HCT116 (cell line): ENCODE measurements around the gene KCNJ16. TPM values are rescaled to one million over a fixed set of nuclear protein-coding genes. Genes with fewer than 3 reads are reported as not detected.

Experiments used
- ATAC-seq: fragments of 200-7000 bp; cut with Tn5 transposase; 2 replicates; pipeline ENCODE4 v1.9.1; 2020; ENCODE audit warnings: mild to moderate bottlenecking, moderate library complexity
- BruUV-seq: library from RNA; stranded (reverse); fragments of 400-500 nt; replicated peaks from 2 replicates; lab custom pipeline; 2021; lab: Mats Ljungman, UMichigan
- CTCF ChIA-PET: fragments of 300-600 bp; sonication (Branson Sonifier 250); formaldehyde crosslinking; loops from one replicate; lab custom pipeline; 2021; ENCODE audit warnings: antibody characterized with exemption; lab: Charles Lee
- POLR2A ChIA-PET: fragments of 300-600, 350-600 bp; sonication (Branson Sonifier 250); formaldehyde crosslinking; loops from one replicate; lab custom pipeline; 2021; ENCODE audit warnings: antibody characterized with exemption; lab: Charles Lee
- RAD21 ChIA-PET, 2 experiments: fragments of 300-600 bp; sonication (Branson Sonifier 250); formaldehyde crosslinking; loops; one replicate each; lab custom pipeline; 2023; ENCODE audit warnings: low total read pairs in 2 of 2; ENCODE audit not compliant: uncharacterized antibody in 2 of 2, unreplicated experiment in 2 of 2, low non-redundant PET in 1 of 2; lab: Charles Lee
- DNase-seq: peaks from one replicate; pipeline ENCODE4 v3.0.0-alpha.2; 2010; ENCODE audit warnings: low read depth, low spot score
- H2AFZ ChIP-seq: fragments of 200-600 bp; shearing (Covaris generic), sonication (generic); 2 replicates; pipeline ENCODE4 v1.6.1; 2017; ENCODE audit warnings: low read depth, mixed run types, mixed read lengths, antibody characterized with exemption, low read length; ENCODE audit not compliant: poor library complexity, severe bottlenecking
- H3K27ac ChIP-seq: 2 replicates; pipeline ENCODE4 v1.5.1; 2012; ENCODE audit warnings: low read depth, low read length
- H3K27me3 ChIP-seq: fragments of 200-600 bp; sonication (generic); 2 replicates; pipeline ENCODE4 v1.6.1; 2016; ENCODE audit warnings: mixed run types, low read length, mixed read lengths; ENCODE audit not compliant: insufficient read depth
- H3K36me3 ChIP-seq, 2 experiments: fragments of 200-500 bp in 1 of 2; fragments of 200-600 bp in 1 of 2; sonication (Bioruptor generic) in 1 of 2; sonication (generic) in 1 of 2; 2 replicates each; pipeline versions ENCODE4 v1.5.1 to v1.6.1; 2014 to 2016; ENCODE audit warnings: low read length in 2 of 2, inconsistent platforms in 1 of 2, mixed read lengths in 1 of 2, mixed run types in 1 of 2; ENCODE audit not compliant: insufficient read depth in 2 of 2, control insufficient read depth in 1 of 2
- H3K4me1 ChIP-seq, 2 experiments: fragments of 200-600 bp in 1 of 2; sonication (generic) in 1 of 2; 2 replicates each; pipeline versions ENCODE4 v1.5.1 to v1.6.1; 2012 to 2017; ENCODE audit warnings: low read length in 2 of 2, inconsistent platforms in 1 of 2, mild to moderate bottlenecking in 1 of 2, mixed read lengths in 1 of 2, mixed run types in 1 of 2, moderate library complexity in 1 of 2; ENCODE audit not compliant: insufficient read depth in 2 of 2, control insufficient read depth in 1 of 2
- H3K4me2 ChIP-seq: fragments of 200-600 bp; sonication (generic); 2 replicates; pipeline ENCODE4 v1.6.1; 2017; ENCODE audit warnings: mixed run types, low read length, mixed read lengths
- H3K4me3 ChIP-seq, 2 experiments: fragments of 200-600 bp in 1 of 2; sonication (generic) in 1 of 2; replicated peaks in 1 of 2; 2 replicates each; pipeline ENCODE4 v1.5.1; 2011 to 2016; ENCODE audit warnings: low read length in 2 of 2, control low read depth in 1 of 2, low read depth in 1 of 2, mild to moderate bottlenecking in 1 of 2, mixed read lengths in 1 of 2, mixed run types in 1 of 2
- H3K79me2 ChIP-seq: fragments of 200-600 bp; sonication (generic); 2 replicates; pipeline ENCODE4 v1.6.1; 2017; ENCODE audit warnings: mild to moderate bottlenecking, mixed run types, low read length, moderate library complexity, mixed read lengths; ENCODE audit not compliant: insufficient read depth
- H3K9ac ChIP-seq: fragments of 200-600 bp; sonication (generic); 2 replicates; pipeline ENCODE4 v1.6.1; 2016; ENCODE audit warnings: low read length, mixed read lengths
- H3K9me2 ChIP-seq: fragments of 200-600 bp; sonication (generic), shearing (Covaris generic); 2 replicates; pipeline ENCODE4 v1.6.1; 2017; ENCODE audit warnings: mixed run types, mild to moderate bottlenecking, moderate library complexity; ENCODE audit not compliant: insufficient read depth
- H3K9me3 ChIP-seq, 2 experiments: fragments of 200-500 bp in 1 of 2; fragments of 200-600 bp in 1 of 2; sonication (Bioruptor generic) in 1 of 2; sonication (generic) in 1 of 2; 2 replicates each; pipeline ENCODE4 v1.6.1; 2014 to 2017; ENCODE audit warnings: low read length in 2 of 2, mixed read lengths in 2 of 2, inconsistent platforms in 1 of 2, low read depth in 1 of 2, mild to moderate bottlenecking in 1 of 2, mixed run types in 1 of 2, moderate library complexity in 1 of 2; ENCODE audit not compliant: control insufficient read depth in 1 of 2, insufficient read depth in 1 of 2
- H4K20me1 ChIP-seq: fragments of 200-600 bp; sonication (generic), shearing (Covaris generic); 2 replicates; pipeline ENCODE4 v1.6.1; 2017; ENCODE audit warnings: mixed run types, mild to moderate bottlenecking, moderate library complexity; ENCODE audit not compliant: insufficient read depth
- CBX3 ChIP-seq: IDR thresholded peaks from 2 replicates; pipeline ENCODE4 v1.6.1; 2012; ENCODE audit warnings: low read depth
- CEBPB ChIP-seq: IDR thresholded peaks from 2 replicates; pipeline ENCODE4 v1.6.1; 2012; ENCODE audit warnings: low read depth
- ELF1 ChIP-seq: IDR thresholded peaks from 2 replicates; pipeline ENCODE4 v1.6.1; 2012; ENCODE audit warnings: low read depth, borderline replicate concordance
- FOSL1 ChIP-seq: IDR thresholded peaks from 2 replicates; pipeline ENCODE4 v1.6.1; 2012; ENCODE audit warnings: low read depth
- MAX ChIP-seq: IDR thresholded peaks from 2 replicates; pipeline ENCODE4 v1.6.1; 2012
- POLR2A ChIP-seq: IDR thresholded peaks from 2 replicates; pipeline ENCODE4 v1.7.0; 2011; ENCODE audit warnings: borderline replicate concordance; ENCODE audit not compliant: insufficient read depth, insufficient read length; ENCODE audit errors: extremely low read depth
- SIN3A ChIP-seq: IDR thresholded peaks from 2 replicates; pipeline ENCODE4 v1.6.1; 2012; ENCODE audit warnings: low read depth
- SRF ChIP-seq: IDR thresholded peaks from 2 replicates; pipeline ENCODE4 v1.6.1; 2012; ENCODE audit warnings: low read depth
- intact Hi-C: fragments of 100-400 bp; cut with micrococcal nuclease; formaldehyde crosslinking; loops from 2 replicates; pipeline ENCODE4 v1.10.0; 2022
- total RNA-seq: library from RNA; stranded (reverse); gene quantifications from one replicate; pipeline ENCODE4 v1.2.1, GENCODE V29; 2021; ENCODE audit not compliant: unreplicated experiment
- TF ChIP-seq, protein P1 (sequence below): IDR thresholded peaks from 2 replicates; pipeline ENCODE4 v1.6.1; 2011; ENCODE audit warnings: mild to moderate bottlenecking, low read length, moderate library complexity; ENCODE audit not compliant: insufficient replicate concordance; ENCODE audit errors: extremely low read depth
- TF ChIP-seq, protein P2 (sequence below): IDR thresholded peaks from 2 replicates; pipeline ENCODE4 v1.6.1; 2012; ENCODE audit warnings: low read depth

KCNJ16 gene
- total RNA-seq, 1 experiment from 2014 or later = not detected

GRCh38 chr17:70181376-70181775 lies 106.4 kb downstream of the KCNJ16 start:
- Histone ChIP-seq H3K4me3 (no peak overlapping the region), H3K36me3 (no peaks in the 10 kb centered on the region; a peak in 1 of 4 replicates), H3K27ac (no peak overlapping the region), H3K4me1 (no peaks in the 10 kb centered on the region), H3K79me2 (no peaks in the 10 kb centered on the region), H3K9ac (no peak overlapping the region), H3K4me2 (no peak overlapping the region), H4K20me1 (no peaks in the 10 kb centered on the region), H3K9me3 (peaks cover 9 to 11% of the 10 kb centered on the region in 2 experiments; a peak in 2 of 4 replicates), H3K9me2 (no peaks in the 10 kb centered on the region), H2AFZ (no peak overlapping the region), H3K27me3 (no peaks in the 10 kb centered on the region)
- RAD21 ChIA-PET = no interaction called here
- POLR2A ChIA-PET = no interaction called here
- CTCF ChIA-PET = no interaction called here
- ATAC-seq (no peak), DNase-seq (no peak)
- TF ChIP-seq FOSL1 = no peak
- intact Hi-C loops = no loop called here
- no TSS peak for BruUV-seq

DNA sequence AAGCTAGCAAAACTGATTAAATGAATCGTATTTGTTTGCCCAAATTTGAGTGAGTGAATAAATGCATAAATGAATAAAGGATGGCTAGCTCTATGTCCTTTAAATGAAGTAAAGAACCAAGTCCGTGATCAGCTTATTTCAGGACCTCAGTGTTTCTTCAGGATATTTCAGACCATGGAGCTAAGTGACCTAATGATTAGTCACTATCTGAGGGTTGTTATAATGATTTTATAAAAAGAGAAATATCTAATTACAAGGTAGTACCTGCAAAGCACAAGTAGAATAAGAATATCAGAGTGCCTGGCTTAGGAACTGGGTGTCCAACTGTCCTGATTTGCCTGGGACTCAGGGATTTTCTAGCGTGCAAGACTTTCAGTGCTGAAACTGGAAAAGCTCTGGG lies 106.8 kb downstream of the KCNJ16 start:
- H3K79me2 ChIP-seq = no peaks in the 10 kb centered on the region
- H3K9me2 ChIP-seq = no peaks in the 10 kb centered on the region
- no peak overlapping the region for H3K27ac ChIP-seq
- no peak overlapping the region for H3K4me2 ChIP-seq
- ChIA-PET RAD21 (no interaction called here), POLR2A (no interaction called here), CTCF (no interaction called here)
- ATAC-seq (no peak), DNase-seq (no peak)
- H3K9ac ChIP-seq = no peak overlapping the region
- no peaks in the 10 kb centered on the region for H3K4me1 ChIP-seq
- H3K9me3 ChIP-seq = peaks cover 9 to 11% of the 10 kb centered on the region in 2 experiments; a peak in 2 of 4 replicates
- no peaks in the 10 kb centered on the region for H3K27me3 ChIP-seq
- H3K36me3 ChIP-seq = no peaks in the 10 kb centered on the region; a peak in 1 of 4 replicates
- H2AFZ ChIP-seq = no peak overlapping the region
- TF ChIP-seq SRF (no peak), SIN3A (no peak), CBX3 (no peak), ELF1 (no peak), MAX (no peak), CEBPB (no peak), POLR2A (no peak)
- TF ChIP-seq, protein P1, sequence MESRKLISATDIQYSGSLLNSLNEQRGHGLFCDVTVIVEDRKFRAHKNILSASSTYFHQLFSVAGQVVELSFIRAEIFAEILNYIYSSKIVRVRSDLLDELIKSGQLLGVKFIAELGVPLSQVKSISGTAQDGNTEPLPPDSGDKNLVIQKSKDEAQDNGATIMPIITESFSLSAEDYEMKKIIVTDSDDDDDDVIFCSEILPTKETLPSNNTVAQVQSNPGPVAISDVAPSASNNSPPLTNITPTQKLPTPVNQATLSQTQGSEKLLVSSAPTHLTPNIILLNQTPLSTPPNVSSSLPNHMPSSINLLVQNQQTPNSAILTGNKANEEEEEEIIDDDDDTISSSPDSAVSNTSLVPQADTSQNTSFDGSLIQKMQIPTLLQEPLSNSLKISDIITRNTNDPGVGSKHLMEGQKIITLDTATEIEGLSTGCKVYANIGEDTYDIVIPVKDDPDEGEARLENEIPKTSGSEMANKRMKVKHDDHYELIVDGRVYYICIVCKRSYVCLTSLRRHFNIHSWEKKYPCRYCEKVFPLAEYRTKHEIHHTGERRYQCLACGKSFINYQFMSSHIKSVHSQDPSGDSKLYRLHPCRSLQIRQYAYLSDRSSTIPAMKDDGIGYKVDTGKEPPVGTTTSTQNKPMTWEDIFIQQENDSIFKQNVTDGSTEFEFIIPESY = no peak
- TF ChIP-seq, protein P2, sequence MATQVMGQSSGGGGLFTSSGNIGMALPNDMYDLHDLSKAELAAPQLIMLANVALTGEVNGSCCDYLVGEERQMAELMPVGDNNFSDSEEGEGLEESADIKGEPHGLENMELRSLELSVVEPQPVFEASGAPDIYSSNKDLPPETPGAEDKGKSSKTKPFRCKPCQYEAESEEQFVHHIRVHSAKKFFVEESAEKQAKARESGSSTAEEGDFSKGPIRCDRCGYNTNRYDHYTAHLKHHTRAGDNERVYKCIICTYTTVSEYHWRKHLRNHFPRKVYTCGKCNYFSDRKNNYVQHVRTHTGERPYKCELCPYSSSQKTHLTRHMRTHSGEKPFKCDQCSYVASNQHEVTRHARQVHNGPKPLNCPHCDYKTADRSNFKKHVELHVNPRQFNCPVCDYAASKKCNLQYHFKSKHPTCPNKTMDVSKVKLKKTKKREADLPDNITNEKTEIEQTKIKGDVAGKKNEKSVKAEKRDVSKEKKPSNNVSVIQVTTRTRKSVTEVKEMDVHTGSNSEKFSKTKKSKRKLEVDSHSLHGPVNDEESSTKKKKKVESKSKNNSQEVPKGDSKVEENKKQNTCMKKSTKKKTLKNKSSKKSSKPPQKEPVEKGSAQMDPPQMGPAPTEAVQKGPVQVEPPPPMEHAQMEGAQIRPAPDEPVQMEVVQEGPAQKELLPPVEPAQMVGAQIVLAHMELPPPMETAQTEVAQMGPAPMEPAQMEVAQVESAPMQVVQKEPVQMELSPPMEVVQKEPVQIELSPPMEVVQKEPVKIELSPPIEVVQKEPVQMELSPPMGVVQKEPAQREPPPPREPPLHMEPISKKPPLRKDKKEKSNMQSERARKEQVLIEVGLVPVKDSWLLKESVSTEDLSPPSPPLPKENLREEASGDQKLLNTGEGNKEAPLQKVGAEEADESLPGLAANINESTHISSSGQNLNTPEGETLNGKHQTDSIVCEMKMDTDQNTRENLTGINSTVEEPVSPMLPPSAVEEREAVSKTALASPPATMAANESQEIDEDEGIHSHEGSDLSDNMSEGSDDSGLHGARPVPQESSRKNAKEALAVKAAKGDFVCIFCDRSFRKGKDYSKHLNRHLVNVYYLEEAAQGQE = no peak
- H4K20me1 ChIP-seq = no peaks in the 10 kb centered on the region
- no TSS peak for BruUV-seq
- H3K4me3 ChIP-seq = no peak overlapping the region
- intact Hi-C loops = no loop called here
